GM19468 (cell line): ENCODE measurements around the gene SLC2A1.

Experiments
- ATAC-seq: cut with Tn5 transposase; IDR thresholded peaks from one replicate; pipeline ENCODE4 v1.9.1; 2021; ENCODE audit warnings: mild to moderate bottlenecking, moderate library complexity, moderate number of reproducible peaks; ENCODE audit not compliant: unreplicated experiment; ENCODE audit errors: extremely low read depth

The SLC2A1 gene

DNA sequence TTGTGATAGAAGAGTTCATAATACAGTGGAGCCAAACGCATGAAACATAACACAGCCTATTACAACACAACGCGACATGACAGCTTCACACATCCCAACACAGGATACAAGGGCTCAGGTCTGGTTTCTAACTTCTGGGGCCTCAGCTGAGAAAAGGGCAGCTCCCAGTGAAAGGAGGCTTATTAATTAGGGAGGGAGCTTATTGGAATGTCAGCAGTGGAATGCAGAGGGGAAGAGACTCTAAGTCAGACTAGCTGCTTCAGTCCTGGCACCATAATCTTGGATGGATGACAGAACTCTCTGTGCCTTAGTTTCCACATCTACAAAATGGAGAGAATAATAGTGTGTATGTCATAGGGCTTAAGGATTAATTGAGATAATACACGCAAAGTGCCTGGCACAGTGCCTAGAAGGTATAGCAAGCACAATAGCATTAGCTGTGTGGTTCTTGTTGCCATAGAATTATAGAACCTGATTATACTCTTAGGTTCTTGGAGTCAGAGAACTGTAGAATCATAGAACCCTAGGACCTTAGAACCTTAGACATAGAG is 22.7 kb upstream of the SLC2A1 start:
- ATAC-seq: no peak

DNA sequence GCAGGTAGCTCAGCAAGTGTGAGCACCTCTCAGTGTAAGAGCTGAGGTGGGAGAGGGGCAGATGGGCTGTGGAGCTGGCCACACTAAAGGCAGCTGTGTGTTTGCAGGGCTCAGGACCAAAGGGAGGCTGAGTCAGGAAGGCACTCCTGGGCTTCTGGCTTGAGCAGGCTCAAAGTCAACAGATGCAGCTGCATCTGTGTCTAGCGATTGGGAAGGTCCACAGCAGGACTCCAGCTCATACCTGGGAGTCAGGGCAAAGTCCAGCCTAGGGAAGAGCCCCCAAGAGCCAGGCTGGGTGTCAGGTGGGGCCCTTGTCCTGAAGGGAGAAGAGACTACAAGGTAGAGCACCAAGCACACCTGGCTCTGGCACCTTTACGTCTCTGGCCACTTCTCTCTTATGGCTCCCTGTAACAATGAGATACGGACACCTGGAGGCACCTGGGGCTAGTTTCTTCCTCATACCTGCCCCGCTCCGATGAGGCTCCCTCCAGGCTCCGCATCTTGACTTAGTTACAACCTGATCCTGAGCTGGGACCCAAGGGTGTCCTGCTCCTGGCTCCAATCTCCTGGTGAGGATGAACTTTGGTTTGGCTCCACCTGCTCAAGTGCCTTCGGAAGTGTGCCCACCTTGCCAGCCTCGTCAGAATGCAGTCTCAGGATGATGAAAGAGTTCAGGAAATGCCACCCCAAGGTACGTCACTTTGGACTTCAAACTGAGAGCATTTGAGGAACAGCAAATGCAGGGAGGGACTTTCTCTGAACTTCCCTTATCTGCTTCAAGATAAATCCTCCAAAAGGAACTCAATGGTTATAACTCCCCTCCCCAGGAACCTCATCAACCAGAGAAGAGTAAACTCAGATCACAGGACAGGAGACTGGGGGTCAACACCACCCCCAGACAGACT is 21.5 kb upstream of the SLC2A1 start:
- ATAC-seq: no peak

- ATAC-seq: no peak
Measured at GRCh38 chr1:42979036-42979430, 20.4 kb upstream of the SLC2A1 start.

DNA sequence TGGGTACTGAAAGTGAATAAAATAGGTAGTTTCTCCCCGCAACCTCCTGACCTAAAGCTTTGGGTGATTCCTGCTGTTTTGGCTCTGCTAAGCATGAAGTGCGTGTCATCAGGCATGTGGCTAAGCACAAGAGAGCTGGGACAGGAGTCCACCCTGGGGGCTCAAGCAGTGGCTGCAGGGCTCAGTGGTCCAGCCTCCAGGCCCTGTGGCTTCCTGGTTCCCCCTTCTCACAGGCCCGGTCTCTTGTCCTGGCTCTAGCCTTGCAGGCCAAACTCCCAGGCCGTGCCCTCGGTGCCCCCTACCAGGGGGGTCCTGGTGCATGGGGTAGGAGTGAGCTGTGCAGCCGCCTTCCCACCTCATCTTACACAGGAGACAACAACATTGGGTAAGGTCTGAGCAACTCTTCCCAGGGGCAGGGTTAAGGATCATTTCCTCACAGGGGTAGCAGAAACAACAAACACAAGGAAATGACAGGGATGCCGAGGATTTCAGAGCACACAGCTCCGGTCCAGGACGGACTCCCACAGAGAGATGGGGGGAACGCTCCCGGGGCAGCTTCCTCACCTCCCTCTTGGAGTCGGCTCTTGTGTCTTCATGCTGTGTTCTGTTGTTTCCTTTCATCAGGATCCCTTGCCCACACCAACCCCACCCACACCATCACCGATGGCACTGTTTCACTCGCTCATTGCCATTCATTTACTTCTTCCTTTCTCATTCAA is 19.8 kb upstream of the SLC2A1 start:
- no peak for ATAC-seq

DNA sequence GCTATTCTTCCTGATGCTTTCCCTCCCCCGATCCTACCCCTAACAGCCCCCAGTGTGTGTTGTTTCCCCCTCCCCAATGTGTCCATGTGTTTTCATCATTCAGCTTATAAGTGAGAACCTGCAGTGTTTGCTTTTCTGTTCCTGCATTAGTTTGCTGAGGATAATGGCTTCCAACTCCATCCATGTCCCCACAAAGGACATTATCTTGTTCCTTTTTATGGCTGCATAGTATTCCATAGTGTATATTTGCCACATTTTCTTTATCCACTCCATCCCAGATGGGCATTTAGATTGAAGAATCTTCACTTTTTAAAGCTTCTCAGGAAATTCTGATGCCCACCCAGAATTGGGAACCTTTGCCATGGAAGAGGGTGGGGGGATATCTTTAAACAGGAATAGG is 19.0 kb upstream of the SLC2A1 start:
- no peak for ATAC-seq

DNA sequence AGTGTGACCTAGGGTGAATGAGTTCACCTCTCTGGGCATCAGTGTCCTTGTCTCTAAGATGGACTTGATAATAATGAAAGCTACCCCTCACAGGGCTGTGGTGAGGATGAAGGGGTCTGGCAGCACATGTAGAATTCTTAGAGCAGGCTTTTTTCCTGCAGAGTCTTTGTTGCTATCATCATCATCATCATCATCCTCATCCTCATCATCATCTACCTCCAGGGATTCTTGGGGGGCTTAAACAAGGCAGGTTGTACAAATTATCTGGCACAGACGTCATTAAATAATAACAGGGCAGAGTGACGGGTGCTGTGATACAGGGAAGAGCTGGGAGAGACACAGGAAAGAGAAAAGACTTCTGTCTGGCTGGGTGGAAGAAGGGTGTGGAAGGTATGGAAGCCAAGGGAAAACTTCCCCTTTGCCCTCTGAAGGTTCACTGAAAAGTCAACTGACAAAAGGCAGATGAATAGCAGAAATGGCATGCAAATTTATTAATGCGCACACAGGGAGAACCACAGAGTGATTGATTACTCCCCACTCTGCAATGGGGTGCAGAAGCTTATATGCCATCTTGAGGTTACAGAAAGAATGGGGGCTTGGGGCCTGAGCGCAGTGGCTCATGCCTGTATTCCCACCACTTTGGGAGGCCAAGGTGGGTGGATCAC is 17.0 kb upstream of the SLC2A1 start:
- ATAC-seq: no peak

GRCh38 chr1:42974767-42975437 is 16.2 kb upstream of the SLC2A1 start:
- no peak for ATAC-seq

DNA sequence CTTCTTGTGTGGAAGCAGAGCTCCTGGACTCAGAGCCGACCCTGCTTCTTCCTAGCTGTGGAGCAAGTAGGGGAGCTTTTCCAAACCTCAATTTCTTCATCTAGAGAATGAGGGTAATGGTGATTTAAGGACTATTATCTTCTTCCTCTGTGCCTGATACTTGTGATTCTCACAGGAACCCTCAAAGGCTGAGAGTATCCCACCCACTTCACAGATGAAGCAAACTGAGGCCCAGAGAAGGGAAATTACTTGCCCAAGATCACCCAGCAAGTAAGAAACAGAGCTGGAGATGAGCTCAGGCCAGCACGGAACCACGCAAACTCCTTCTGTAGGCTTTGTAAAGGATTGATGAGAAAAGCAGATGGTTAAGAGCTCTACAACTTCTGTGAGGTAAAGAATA is 15.1 kb upstream of the SLC2A1 start:
- ATAC-seq: no peak

DNA sequence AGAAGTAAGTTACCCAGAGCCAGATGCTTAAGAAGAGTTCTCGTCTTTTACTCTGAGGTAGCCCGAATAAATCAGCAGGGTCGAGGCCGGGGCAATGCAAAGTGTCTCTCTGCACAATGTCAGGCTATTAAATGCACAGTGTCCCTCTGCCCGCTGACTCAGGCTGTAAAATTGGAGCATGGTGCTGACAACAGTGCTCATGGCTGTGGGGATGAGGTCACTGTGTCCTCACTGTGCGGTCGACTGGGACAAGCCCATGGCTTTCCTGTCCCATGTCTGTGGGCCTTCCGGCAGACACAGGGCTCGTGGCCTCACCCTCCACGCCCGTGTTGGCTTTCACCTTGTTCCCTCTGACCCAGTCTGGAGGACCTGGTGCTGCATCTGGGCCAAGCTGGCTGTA is 14.6 kb upstream of the SLC2A1 start:
- ATAC-seq: no peak

GRCh38 chr1:42971841-42972291 is 13.2 kb upstream of the SLC2A1 start:
- no peak for ATAC-seq

GRCh38 chr1:42970143-42970542 is 11.5 kb upstream of the SLC2A1 start:
- ATAC-seq: no peak

DNA sequence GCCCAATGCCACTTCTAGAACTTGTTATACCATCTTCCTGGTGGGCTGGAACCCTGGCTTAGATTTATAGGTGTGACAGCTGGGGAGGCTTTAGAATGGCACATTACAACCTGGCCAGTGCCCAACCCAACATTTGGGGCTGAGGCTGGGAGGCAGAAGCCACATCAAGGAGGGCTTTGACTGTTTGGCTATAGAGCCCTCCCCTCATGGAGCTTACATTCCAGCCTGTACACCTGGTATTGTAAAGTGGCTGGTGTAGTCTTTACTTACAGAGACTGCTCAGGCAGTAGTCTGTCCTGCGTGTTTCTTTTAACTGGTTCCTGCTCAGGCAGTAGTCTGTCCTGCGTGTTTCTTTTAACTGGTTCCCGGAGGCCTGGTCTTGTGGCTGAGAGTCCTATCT is 10.0 kb upstream of the SLC2A1 start:
- ATAC-seq: no peak

DNA sequence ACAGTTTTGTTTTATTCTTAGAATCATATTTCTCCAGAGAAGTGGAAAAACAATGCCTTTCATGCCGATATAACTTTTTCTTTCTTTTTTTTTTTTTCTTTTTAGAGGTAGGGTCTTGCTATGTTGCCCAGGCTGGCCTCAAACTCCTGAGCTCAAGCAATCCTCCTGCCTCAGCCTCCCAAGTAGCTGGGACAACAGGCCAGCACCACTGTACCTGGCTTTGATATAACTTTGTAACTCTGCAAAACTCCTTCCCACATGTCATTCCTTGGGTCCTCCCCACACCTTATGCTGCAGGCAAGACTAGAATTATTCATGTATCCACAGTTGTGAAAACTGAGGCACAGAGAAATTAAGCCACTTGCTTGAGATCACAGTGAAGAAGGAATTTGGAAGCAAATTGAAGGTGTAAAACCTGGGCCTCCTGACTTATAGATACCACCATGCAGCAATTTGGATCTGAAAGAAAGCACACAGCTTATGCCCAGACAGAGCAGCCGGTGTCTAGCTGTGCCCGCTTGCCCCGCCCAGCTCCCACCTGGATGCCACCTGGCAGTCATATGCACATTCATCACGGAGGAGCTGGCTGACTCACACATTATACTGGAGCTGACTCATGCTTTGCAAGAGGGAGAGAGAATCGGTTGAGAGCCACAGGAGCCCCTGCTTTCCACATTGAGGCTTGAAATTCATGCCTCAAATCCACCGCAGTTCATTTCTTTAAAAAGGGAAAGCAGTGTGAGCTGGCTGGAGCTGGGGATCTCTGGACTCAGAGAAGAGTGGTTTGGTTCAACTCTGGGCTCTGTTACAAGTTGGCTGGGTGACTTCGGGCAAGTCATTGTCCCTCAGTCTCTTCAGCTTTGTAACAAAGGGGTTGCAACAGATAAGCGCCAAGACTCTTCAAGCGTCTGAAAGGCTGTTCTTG is 8.3 kb upstream of the SLC2A1 start:
- no peak for ATAC-seq

DNA sequence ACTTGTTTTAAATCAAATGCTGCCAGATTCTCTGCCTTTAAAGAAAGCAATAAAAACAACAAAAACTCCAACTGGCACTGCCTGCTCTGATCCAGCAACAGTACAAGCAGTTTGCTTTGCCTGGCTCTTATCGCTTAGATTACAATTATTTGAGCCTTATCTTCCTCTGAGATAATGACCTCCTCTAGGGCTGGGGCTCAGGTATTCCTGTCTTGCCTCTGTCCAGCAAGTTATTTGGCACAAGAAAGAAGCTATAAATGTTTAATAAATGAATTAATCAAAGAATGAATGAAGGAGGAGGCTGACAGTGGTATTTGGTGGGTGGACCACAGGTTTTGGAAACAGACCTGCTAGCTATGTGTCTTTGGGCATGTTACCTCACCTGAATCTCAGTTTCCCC is 6.7 kb upstream of the SLC2A1 start:
- no peak for ATAC-seq

DNA sequence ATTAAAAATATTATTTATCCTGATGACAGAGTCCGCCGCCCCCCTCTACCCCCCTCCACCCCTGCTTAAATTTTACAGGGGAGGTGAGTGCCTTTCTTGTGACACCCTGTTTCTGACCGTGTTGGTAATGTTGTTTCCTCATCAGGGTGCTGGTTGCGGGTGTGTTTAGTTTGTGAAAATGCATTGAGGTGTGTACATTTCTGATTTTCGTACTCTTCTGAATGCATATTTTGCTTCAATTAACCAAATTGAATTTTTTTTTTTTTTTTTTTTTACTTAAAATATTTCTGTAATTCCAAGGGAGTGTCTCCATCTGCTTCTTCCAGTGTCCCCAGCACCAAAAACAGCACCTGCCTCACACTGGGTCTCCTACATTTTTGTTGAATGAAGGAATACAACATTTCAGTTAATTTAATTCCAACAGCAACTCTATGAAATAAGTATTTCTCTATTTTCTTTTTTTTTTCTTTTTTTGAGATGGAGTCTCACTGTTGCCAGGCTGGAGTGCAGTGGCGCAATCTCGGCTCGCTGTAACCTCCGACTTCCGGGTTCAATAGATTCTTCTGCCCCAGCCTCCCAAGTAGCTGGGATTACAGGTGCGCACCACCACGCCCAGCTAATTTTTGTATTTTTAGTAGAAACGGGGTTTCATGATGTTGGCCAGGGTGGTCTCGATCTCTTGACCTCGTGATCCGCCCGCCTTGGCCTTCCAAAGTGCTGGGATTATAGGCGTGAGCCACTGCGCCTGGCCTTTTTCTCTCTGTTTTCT is 5.6 kb upstream of the SLC2A1 start:
- no peak for ATAC-seq

GRCh38 chr1:42963378-42964043 is 4.8 kb upstream of the SLC2A1 start:
- no peak for ATAC-seq

GRCh38 chr1:42962641-42963377 is 4.1 kb upstream of the SLC2A1 start:
- ATAC-seq: no peak
